ENCODE data around the gene KDM7A.

KDM7A gene

GRCh38 chr7:140127360-140128127 is 49.2 kb downstream of the KDM7A start:
- no peak for TF ChIP-seq CSRNP3 (CRISPR knock-in tag; IDR thresholded peaks at IDR 0.05)
- TF ChIP-seq ZFP30 (CRISPR knock-in tag; IDR thresholded peaks at IDR 0.05), result no peak
- TF ChIP-seq TCF4 (CRISPR knock-in tag; IDR thresholded peaks at IDR 0.05; ENCODE audit: borderline replicate concordance), result no peak
- no peak for TF ChIP-seq SNAI2 (CRISPR knock-in tag; IDR thresholded peaks at IDR 0.05)
- TF ChIP-seq CSDC2 (CRISPR knock-in tag; IDR thresholded peaks at IDR 0.05), result no peak
- no peak for TF ChIP-seq ZNF70 (CRISPR knock-in tag; IDR thresholded peaks at IDR 0.05)
- no peak for TF ChIP-seq ZC3H10 (CRISPR knock-in tag; IDR thresholded peaks at IDR 0.05)
- no peak for TF ChIP-seq ZFP3 (CRISPR knock-in tag; IDR thresholded peaks at IDR 0.05)
- TF ChIP-seq ZNF565 (CRISPR knock-in tag; conservative IDR thresholded peaks at IDR 0.05; ENCODE audit: low read depth), result no peak
- no peak for TF ChIP-seq CREB5 (CRISPR knock-in tag; IDR thresholded peaks at IDR 0.05; ENCODE audit: low read depth)
- no peak for TF ChIP-seq ARNTL (CRISPR knock-in tag; IDR thresholded peaks at IDR 0.05; ENCODE audit: borderline replicate concordance, low read depth)
- no peak for TF ChIP-seq ISL1 (CRISPR knock-in tag; IDR thresholded peaks at IDR 0.05)
- no peak for ATAC-seq

GRCh38 chr7:140126435-140127034 is 50.2 kb downstream of the KDM7A start:
- TF ChIP-seq ZNF565 (CRISPR knock-in tag; conservative IDR thresholded peaks at IDR 0.05; ENCODE audit: low read depth) (no peak), ZNF70 (CRISPR knock-in tag; IDR thresholded peaks at IDR 0.05) (no peak), TCF4 (CRISPR knock-in tag; IDR thresholded peaks at IDR 0.05; ENCODE audit: borderline replicate concordance) (no peak), ESRRG (CRISPR knock-in tag; IDR thresholded peaks at IDR 0.05) (no peak), CREB5 (CRISPR knock-in tag; IDR thresholded peaks at IDR 0.05; ENCODE audit: low read depth) (no peak), BACH2 (CRISPR knock-in tag; IDR thresholded peaks at IDR 0.05; ENCODE audit: borderline replicate concordance) (no peak), POU6F1 (CRISPR knock-in tag; IDR thresholded peaks at IDR 0.05; ENCODE audit: borderline replicate concordance, low read depth) (no peak), PPARA (CRISPR knock-in tag; IDR thresholded peaks at IDR 0.05; ENCODE audit: borderline replicate concordance) (no peak), RARB (CRISPR knock-in tag; IDR thresholded peaks at IDR 0.05) (no peak), ARNTL (CRISPR knock-in tag; IDR thresholded peaks at IDR 0.05; ENCODE audit: borderline replicate concordance, low read depth) (no peak), SNAI2 (CRISPR knock-in tag; IDR thresholded peaks at IDR 0.05) (no peak), ZFP3 (CRISPR knock-in tag; IDR thresholded peaks at IDR 0.05) (no peak), TSHZ2 (CRISPR knock-in tag; IDR thresholded peaks at IDR 0.05) (no peak), GLIS3 (CRISPR knock-in tag; IDR thresholded peaks at IDR 0.05) (no peak), ZNF8 (CRISPR knock-in tag; IDR thresholded peaks at IDR 0.05) (no peak), CSDC2 (CRISPR knock-in tag; IDR thresholded peaks at IDR 0.05) (no peak), PATZ1 (CRISPR knock-in tag; IDR thresholded peaks at IDR 0.05; ENCODE audit: borderline replicate concordance) (no peak), ZFP30 (CRISPR knock-in tag; IDR thresholded peaks at IDR 0.05) (no peak), ZC3H10 (CRISPR knock-in tag; IDR thresholded peaks at IDR 0.05) (no peak)
- ATAC-seq, result no peak

Data from SK-N-SH treated with all-trans-retinoic acid at 6 μM for 48 hours (cell line).